ENCODE results near the gene ZNF513. TPM values are rescaled to one million over a fixed set of nuclear protein-coding genes. Genes with fewer than 3 reads are reported as not detected.

Gene ZNF513, protein sequence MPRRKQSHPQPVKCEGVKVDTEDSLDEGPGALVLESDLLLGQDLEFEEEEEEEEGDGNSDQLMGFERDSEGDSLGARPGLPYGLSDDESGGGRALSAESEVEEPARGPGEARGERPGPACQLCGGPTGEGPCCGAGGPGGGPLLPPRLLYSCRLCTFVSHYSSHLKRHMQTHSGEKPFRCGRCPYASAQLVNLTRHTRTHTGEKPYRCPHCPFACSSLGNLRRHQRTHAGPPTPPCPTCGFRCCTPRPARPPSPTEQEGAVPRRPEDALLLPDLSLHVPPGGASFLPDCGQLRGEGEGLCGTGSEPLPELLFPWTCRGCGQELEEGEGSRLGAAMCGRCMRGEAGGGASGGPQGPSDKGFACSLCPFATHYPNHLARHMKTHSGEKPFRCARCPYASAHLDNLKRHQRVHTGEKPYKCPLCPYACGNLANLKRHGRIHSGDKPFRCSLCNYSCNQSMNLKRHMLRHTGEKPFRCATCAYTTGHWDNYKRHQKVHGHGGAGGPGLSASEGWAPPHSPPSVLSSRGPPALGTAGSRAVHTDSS
- 6.4 and 6.8 TPM in 2 replicates for total RNA-seq

DNA sequence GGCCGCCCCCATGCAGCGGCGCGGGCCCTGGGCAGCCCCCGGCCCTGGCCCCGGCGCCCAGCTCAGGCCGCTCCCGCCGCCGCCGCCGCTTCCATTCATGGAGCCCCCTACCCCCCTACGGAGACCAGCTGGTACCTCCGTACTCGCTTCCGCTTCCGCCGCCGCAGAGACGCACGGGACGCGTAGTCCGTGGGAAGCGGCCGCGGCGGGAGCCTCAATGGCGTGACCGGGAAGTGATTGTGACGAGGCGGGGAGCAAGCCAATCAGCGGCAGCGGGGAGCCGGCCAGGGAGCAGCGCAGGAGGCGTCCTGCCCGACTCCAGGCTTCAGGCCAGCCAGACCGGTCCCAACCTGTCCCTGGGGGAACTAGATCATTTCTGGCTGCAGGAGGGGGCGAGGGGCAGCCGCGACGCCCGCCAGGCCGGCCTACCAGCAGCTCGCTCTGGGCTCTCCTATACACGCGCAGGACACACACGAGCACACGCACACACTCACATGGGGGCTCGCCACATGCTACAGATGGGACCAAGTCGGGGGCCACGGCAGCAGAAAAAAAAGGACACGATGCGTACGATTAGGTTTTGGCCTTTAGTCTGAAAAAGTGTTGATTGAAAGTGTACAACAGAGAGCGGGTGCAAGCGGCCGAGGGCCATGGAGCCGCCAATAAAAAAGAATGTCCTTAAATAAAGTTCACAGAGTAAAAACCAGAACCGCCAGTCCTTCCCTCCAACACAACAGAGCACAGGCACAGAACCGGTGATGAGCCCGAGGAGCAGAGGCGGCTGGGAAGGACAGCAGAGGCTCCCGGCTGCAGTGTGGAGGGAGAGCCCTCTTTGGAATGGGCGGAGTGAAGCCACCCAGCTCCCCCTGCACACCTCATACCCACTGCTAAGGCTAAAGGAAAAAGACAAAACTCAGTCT, at the start of gene ZNF513:
TSS of gene ZNF513 (minus strand) at position 109 of the 920 bp plus-strand sequence. CDS start 208 bp downstream, outside the sequence.

DNA sequence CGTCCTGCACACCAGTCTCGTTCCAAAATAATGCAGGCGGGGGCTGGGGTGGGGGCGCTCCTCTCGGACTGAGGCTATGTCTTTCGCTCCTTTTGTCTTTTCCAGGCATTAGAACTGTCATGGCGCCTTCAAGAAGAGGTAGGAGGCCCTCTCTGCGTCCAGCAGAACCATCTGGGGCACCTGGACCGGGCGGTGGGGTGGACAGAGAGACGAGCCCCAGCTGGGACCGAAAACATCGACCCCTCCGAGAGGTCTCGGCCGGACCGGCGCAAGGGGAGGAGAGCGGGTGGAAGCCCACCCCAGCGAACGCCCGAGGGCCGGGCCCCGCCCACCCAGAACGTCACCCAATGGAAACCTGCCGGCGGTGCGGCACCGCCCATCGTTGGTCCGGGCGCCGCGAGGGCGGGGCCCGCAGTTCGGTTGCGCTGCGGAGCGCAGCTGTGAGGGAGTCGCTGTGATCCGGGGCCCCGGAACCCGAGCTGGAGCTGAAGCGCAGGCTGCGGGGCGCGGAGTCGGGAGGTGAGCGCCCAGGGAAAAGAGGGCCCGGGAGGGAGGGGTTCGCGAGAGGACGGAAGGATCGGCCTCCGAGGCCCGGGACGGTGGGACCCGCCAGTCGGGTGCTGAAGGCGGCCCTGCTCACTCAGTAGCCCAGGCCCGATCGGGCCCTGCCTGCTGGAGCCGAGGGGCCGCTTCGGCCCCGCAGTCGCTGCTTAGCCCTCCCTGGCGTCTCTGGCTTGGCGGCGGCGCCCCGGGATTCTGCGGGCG, 47.9 kb upstream of the ZNF513 start, which contains the start of gene NRBP1:
TSS of gene NRBP1 (plus strand) at position 419 of the 765 bp plus-strand sequence. CDS start 4,643 bp downstream, outside the sequence.

DNA sequence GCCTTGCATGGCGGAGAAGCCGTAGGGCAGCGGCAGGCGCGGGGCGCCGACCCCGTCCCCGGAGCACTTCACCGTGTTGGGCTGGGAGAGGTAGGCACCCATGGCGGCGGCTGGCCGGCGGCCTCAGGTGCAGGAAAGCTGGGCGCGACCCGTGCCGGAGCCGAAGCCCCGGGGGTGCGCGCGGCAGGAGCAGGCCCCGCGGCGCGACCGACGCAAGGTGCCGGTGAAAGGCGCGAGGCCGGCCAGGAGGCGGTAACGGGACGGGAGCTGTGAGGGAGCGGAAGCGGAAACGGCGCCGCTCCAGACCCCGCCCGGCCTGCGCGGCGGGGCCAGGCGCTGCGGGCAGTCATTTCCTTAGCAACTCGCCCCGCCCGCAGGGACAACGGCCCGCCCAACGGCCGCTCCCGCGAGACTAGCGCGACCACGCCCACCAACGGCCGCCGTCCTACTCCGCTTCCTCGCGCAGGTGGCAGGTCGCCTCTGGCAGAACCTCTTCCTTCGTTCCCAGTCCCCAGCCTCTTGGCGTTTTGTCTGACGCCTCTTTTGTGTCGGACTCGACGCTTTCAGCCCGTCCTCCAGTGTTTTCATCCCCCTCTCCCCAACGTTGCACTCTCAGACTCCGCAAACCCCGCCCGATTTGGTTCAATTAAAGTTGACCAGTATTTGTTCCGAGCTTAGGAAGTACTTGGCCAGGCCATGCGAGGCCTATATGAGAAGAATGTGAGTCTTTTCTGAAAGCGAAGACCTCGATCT, 29.0 kb upstream of the ZNF513 start, which contains the start of gene PPM1G:
TSS of gene PPM1G (minus strand) at position 271 of the 753 bp plus-strand sequence. CDS start at position 102, 169 bp downstream.

GRCh38 chr2:27370026-27370815, 10.3 kb downstream of the ZNF513 start, which contains the start of the genes EIF2B4 and SNX17:
EIF2B4 (minus strand) TSS chr2:27370338; CDS start chr2:27370314, 24 bp downstream.
SNX17 (plus strand) TSS chr2:27370616; CDS start chr2:27370744, 128 bp downstream.

GRCh38 chr2:27356382-27357181, 24.0 kb downstream of the ZNF513 start, which contains the start of gene GTF3C2:
GTF3C2 (minus strand) TSS chr2:27356764; CDS start chr2:27343554, 13,210 bp downstream.

Other genes starting within 250 kb of the ZNF513 start
- gene PREB, start 246.1 kb downstream of the ZNF513 start, total RNA-seq = 25.3 and 28.4 TPM in 2 replicates
- not detected in 2 replicates for gene PRR30, start 241.3 kb downstream of the ZNF513 start, total RNA-seq
- not detected in 2 replicates for gene TCF23, start 231.7 kb downstream of the ZNF513 start, total RNA-seq
- 107 and 121 TPM in 2 replicates for gene ATRAID, start 168.7 kb downstream of the ZNF513 start, total RNA-seq
- gene SLC5A6, start 168.5 kb downstream of the ZNF513 start, total RNA-seq = 18.1 and 19.4 TPM in 2 replicates
- 21.6 and 22.9 TPM in 2 replicates for gene CAD, start 163.4 kb downstream of the ZNF513 start, total RNA-seq
- gene SLC30A3, start 117.7 kb downstream of the ZNF513 start, total RNA-seq = 6.3 and 21.2 TPM in 2 replicates
- gene DNAJC5G, start 105.3 kb downstream of the ZNF513 start, total RNA-seq = 0.60 and 2.4 TPM in 2 replicates
- 0.52 and 1.3 TPM in 2 replicates for gene TRIM54, start 98.3 kb downstream of the ZNF513 start, total RNA-seq
- 0.22 and 0.34 TPM in 2 replicates for gene UCN, start 72.3 kb downstream of the ZNF513 start, total RNA-seq
- gene MPV17, start 57.6 kb downstream of the ZNF513 start, total RNA-seq = 38.0 and 43.1 TPM in 2 replicates
- 17.0 and 22.3 TPM in 2 replicates for gene GTF3C2, start 24.0 kb downstream of the ZNF513 start, total RNA-seq
- gene EIF2B4, start 10.4 kb downstream of the ZNF513 start, total RNA-seq = 21.5 and 25.9 TPM in 2 replicates
- gene SNX17, start 10.1 kb downstream of the ZNF513 start, total RNA-seq = 130 and 131 TPM in 2 replicates
- gene PPM1G, start 28.9 kb upstream of the ZNF513 start, total RNA-seq = 87.2 and 94.8 TPM in 2 replicates
- 94.3 and 108 TPM in 2 replicates for gene NRBP1, start 47.9 kb upstream of the ZNF513 start, total RNA-seq
- not detected in 2 replicates for gene KRTCAP3, start 61.6 kb upstream of the ZNF513 start, total RNA-seq
- gene IFT172, start 109.0 kb upstream of the ZNF513 start, total RNA-seq = 10.5 and 14.3 TPM in 2 replicates
- gene FNDC4, start 114.5 kb upstream of the ZNF513 start, total RNA-seq = 8.3 and 9.5 TPM in 2 replicates
- gene GCKR, start 116.1 kb upstream of the ZNF513 start, total RNA-seq = not detected in 2 replicates
- gene ZNF512, start 202.3 kb upstream of the ZNF513 start, total RNA-seq = 17.3 and 20.6 TPM in 2 replicates
- 2.0 and 2.1 TPM in 2 replicates for gene CCDC121, start 248.3 kb upstream of the ZNF513 start, total RNA-seq
- gene GPN1, start 248.3 kb upstream of the ZNF513 start, total RNA-seq = 29.6 and 37.8 TPM in 2 replicates

Data from dermis lymphatic vessel endothelial cell (primary cell).